GM18861 (cell line): ENCODE results near the gene TP73.

Experiments used
- ATAC-seq: cut with Tn5 transposase; IDR thresholded peaks from one replicate; pipeline ENCODE4 v1.9.1; 2021; ENCODE audit not compliant: unreplicated experiment

Gene TP73

GRCh38 chr1:3759796-3760195 lies 107.5 kb downstream of the TP73 start:
- no peak for ATAC-seq

- ATAC-seq: no peak
These were observed 109.1 kb downstream of the TP73 start for GRCh38 chr1:3761296-3762010.

GRCh38 chr1:3762151-3762872 lies 110.0 kb downstream of the TP73 start:
- no peak for ATAC-seq

DNA sequence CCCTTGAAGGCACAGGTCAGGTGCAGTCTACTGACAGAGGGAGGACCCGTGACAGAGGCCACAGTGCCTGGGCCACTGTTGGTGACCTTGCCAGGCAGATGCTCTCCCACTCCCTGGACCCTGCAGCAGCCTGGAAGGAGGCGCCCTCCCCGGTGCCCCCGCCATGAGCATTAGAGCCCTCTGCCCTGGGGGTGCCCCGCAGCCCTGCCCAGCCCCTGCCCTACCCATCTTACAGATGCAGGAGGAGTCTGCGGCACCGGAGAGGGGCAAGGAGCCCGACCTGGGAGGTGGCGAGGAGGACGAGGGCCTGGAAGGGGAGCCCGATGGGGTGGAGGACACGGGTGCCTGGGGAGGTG lies 110.5 kb downstream of the TP73 start:
- ATAC-seq: no peak

DNA sequence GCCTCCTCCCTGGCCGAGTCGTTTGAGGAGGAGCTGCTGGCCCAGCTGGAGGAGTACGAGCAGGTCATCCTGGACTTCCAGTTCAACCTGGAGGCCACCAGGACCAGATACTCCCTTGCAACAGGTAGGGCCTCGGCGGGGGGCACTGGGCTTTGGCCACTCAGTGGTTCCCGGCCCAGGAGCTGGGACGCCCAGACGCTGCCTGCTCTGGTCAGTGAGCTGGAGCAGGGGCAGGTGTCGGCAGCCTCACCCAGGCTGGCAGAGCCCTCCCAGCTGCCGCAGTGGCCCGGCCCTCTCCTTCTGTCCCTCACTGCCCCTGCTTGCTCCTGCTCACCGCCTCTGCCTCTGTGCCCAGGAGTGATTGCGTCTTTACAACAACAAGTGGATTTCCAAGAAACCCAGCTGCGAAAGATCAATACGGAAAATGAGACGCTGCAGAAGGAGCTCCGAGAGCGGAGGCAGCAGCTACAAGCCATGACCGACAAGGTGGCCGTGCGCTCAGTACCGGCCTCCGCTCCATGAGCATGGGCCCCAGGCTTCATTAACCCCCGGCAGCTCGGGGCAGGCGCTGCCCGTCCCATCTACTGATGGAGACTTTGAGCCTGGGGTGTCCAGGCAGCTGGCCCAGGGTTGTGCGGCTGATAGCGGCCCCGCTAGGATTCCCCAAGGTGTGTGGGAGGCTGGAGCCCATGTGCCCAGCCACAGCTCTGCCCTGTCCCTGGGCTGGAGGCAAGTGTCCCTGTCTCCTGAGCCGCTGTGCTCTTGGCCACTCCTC lies 111.2 kb downstream of the TP73 start:
- ATAC-seq: no peak

- ATAC-seq: no peak
These were observed 115.1 kb downstream of the TP73 start for GRCh38 chr1:3767328-3767925.

GRCh38 chr1:3768811-3769390 lies 116.6 kb downstream of the TP73 start:
- no peak for ATAC-seq

GRCh38 chr1:3770047-3770765 lies 117.9 kb downstream of the TP73 start:
- ATAC-seq: no peak

GRCh38 chr1:3771108-3772026 lies 119.1 kb downstream of the TP73 start:
- ATAC-seq: no peak

DNA sequence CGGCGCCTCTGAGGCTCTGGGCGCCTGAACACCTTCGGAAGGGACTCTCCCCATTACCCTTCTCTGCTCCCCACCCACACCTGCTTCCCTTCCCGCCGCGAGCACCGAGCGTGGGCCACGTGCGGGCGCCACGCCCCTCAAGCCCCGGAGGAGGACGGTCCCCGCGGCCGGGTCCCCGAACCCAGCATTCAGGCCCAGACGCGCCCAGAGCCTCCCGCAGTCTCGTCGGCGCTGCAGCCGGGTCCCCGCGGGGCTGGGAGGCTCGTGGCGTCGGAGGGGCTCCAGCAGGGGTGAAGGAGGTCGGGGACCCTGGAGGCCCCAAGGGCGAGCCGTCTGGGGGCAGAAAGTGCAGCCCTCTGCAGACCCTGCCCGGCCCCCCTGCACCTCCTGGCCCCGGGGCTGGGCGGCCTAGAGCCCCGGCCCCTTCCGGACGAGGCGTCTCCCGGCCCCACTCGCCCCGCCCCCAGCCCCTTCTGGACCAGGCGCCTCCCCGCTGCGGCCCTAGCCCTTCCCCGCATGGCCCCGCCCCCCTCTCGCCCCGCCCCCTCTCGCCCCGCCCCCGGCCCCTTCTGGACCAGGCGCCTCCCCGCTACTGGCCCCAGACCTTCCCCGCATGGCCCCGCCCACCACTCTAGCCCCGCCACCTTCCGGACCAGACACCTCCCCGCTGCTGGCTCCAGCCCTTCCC lies 119.9 kb downstream of the TP73 start:
- no peak for ATAC-seq

- no peak for ATAC-seq
These were observed 120.6 kb downstream of the TP73 start, which contains the start of gene SMIM1 for GRCh38 chr1:3772715-3773571. SMIM1 (plus strand) TSS chr1:3772749; CDS start chr1:3775374, 2,625 bp downstream.

DNA sequence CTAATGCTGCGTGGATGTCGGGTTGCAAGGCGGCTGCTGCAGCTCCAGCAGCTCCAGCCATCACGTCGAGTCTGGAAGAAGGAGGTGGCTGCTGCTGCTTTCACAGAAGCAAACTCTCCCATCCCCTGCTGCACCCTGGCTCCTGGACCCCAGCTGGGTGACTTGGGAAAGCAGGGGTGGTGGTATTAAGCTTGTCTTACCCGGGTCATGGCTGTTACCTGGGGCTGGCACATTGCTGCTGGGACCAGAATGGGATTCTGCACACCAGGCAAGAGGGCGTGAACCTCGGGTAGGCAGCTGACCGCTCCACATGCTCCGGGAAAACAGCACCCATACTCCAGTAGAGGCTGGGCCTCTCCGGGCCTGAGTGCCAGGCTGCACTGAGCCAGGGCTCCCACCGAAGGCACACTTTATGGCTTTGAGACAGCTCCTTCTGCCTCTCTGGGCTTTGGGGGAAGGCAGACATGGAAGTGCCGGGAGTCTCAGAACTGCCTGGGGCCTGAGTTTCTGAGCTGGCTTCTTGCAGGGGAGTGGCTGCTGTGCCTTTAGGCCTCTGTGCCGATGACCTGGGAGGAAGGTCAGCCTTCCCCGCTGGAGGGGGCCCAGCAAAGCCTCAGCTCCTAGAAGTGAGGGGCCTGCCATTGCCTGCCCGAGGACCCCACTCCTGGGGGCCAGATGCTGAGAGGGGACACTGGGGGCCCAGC lies 121.4 kb downstream of the TP73 start:
- ATAC-seq: no peak

- no peak for ATAC-seq
These were observed 122.1 kb downstream of the TP73 start for GRCh38 chr1:3774276-3774945.

GRCh38 chr1:3774946-3775489 lies 122.7 kb downstream of the TP73 start:
- no peak for ATAC-seq

GRCh38 chr1:3775490-3776230 lies 123.3 kb downstream of the TP73 start:
- no peak for ATAC-seq
